Neural crest cell (in vitro differentiated cells): ENCODE measurements around the gene LBR. TPM values are rescaled to one million over a fixed set of nuclear protein-coding genes. Genes with fewer than 3 reads are reported as not detected.

Experiments
- DNase-seq: peaks from one replicate; pipeline ENCODE4 v3.0.0; 2021; ENCODE audit warnings: low read depth, mixed read lengths, low spot score
- H3K27ac Mint-ChIP-seq: one replicate; pipeline ENCODE4 v1.8.0; 2021; ENCODE audit warnings: mild to moderate bottlenecking, mixed read lengths; ENCODE audit not compliant: unreplicated experiment
- H3K27me3 Mint-ChIP-seq: 2 replicates; pipeline ENCODE4 v1.8.0; 2021; ENCODE audit warnings: low read depth, mild to moderate bottlenecking, mixed read lengths
- H3K36me3 Mint-ChIP-seq: 2 replicates; pipeline ENCODE4 v1.8.0; 2021; ENCODE audit warnings: low read depth, mild to moderate bottlenecking, mixed read lengths
- H3K4me1 Mint-ChIP-seq: 2 replicates; pipeline ENCODE4 v1.8.0; 2021; ENCODE audit warnings: mixed read lengths
- H3K4me3 Mint-ChIP-seq: one replicate; pipeline ENCODE4 v1.8.0; 2021; ENCODE audit warnings: mild to moderate bottlenecking, mixed read lengths
- H3K9me3 Mint-ChIP-seq: 2 replicates; pipeline ENCODE4 v1.8.0; 2021; ENCODE audit warnings: mixed read lengths
- total RNA-seq: library from RNA; stranded (reverse); gene quantifications from 2 replicates; pipeline ENCODE4 v1.2.1, GENCODE V29; 2021
- TF ChIP-seq, protein P1 (sequence below): fragments of 200-600 bp; sonication (generic); conservative IDR thresholded peaks from 2 replicates; pipeline ENCODE4 v1.5.0; 2021; ENCODE audit warnings: antibody characterized with exemption, mild to moderate bottlenecking

Gene LBR
- total RNA-seq, 1 donor from 2014 or later, result 181 TPM

DNA sequence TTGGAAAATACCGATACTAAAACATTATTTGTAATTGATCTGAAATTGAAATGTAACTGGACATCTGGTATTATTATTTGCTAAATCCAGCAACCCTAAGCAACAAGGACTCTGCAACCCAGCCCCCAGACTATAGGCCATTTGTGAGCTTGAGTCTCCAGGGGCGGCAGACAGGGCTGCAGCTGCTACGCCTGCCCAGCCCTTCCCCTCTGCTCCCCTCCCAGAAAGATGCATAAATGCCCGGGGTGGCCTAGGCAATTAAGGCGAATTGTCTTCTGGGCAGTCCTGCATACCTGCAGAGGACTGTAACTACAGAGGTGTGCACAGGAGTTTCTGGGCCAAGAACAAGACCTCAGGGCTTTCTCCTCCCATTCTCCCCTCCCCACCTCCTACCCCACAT, 41.2 kb upstream of the LBR start:
- no peaks in the 10 kb centered on the region for H3K9me3 Mint-ChIP-seq
- H3K4me1 Mint-ChIP-seq, result peaks cover 20% of the 10 kb centered on the region
- no peaks in the 10 kb centered on the region for H3K27me3 Mint-ChIP-seq
- TF ChIP-seq, protein P1, sequence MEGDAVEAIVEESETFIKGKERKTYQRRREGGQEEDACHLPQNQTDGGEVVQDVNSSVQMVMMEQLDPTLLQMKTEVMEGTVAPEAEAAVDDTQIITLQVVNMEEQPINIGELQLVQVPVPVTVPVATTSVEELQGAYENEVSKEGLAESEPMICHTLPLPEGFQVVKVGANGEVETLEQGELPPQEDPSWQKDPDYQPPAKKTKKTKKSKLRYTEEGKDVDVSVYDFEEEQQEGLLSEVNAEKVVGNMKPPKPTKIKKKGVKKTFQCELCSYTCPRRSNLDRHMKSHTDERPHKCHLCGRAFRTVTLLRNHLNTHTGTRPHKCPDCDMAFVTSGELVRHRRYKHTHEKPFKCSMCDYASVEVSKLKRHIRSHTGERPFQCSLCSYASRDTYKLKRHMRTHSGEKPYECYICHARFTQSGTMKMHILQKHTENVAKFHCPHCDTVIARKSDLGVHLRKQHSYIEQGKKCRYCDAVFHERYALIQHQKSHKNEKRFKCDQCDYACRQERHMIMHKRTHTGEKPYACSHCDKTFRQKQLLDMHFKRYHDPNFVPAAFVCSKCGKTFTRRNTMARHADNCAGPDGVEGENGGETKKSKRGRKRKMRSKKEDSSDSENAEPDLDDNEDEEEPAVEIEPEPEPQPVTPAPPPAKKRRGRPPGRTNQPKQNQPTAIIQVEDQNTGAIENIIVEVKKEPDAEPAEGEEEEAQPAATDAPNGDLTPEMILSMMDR, result no peak
- DNase-seq, result no peak
- H3K4me3 Mint-ChIP-seq, result no peak overlapping the region
- no peaks in the 10 kb centered on the region for H3K36me3 Mint-ChIP-seq
- no peak overlapping the region for H3K27ac Mint-ChIP-seq

- DNase-seq, result no peak
- Mint-ChIP-seq H3K4me1 (peaks cover 21% of the 10 kb centered on the region), H3K4me3 (no peak overlapping the region), H3K36me3 (no peaks in the 10 kb centered on the region), H3K27me3 (no peaks in the 10 kb centered on the region), H3K9me3 (no peaks in the 10 kb centered on the region), H3K27ac (no peak overlapping the region)
- TF ChIP-seq, protein P1, result no peak
Observed at GRCh38 chr1:225468270-225469020, 40.6 kb upstream of the LBR start.

GRCh38 chr1:225467193-225468020, 39.6 kb upstream of the LBR start:
- Mint-ChIP-seq H3K4me1 (peaks cover 27% of the 10 kb centered on the region), H3K36me3 (no peaks in the 10 kb centered on the region), H3K27ac (no peak overlapping the region), H3K27me3 (no peaks in the 10 kb centered on the region), H3K9me3 (no peaks in the 10 kb centered on the region), H3K4me3 (no peak overlapping the region)
- no peak for DNase-seq
- TF ChIP-seq, protein P1, result no peak

DNA sequence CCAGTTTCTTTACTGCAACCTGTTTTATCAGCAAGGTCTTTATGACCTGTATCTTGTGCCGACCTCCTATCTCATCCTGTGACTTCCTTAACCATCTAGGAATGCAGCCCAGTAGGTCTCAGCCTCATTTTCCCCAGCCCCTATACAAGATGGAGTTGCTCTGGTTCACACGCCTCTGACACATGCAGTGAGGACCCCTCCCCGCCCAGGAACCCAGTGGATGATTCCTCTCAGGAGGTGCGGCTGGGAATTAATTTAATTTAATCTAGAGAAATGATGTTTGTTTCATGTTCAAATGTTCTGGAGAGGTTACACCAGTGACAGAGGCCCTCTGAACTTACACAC, 39.0 kb upstream of the LBR start:
- DNase-seq, result no peak
- H3K9me3 Mint-ChIP-seq, result no peaks in the 10 kb centered on the region
- H3K36me3 Mint-ChIP-seq, result no peaks in the 10 kb centered on the region
- H3K27me3 Mint-ChIP-seq, result no peaks in the 10 kb centered on the region
- peaks cover 28% of the 10 kb centered on the region for H3K4me1 Mint-ChIP-seq
- no peak overlapping the region for H3K27ac Mint-ChIP-seq
- H3K4me3 Mint-ChIP-seq, result no peak overlapping the region
- TF ChIP-seq, protein P1, result no peak

- Mint-ChIP-seq H3K27me3 (no peaks in the 10 kb centered on the region), H3K27ac (no peak overlapping the region), H3K4me1 (peaks cover 28% of the 10 kb centered on the region), H3K4me3 (no peak overlapping the region), H3K9me3 (no peaks in the 10 kb centered on the region), H3K36me3 (no peaks in the 10 kb centered on the region)
- no peak for DNase-seq
- TF ChIP-seq, protein P1, result no peak
Observed at GRCh38 chr1:225465793-225466517, 38.1 kb upstream of the LBR start.
